Activated CD4-positive, CD25-positive, alpha-beta regulatory T cell treated with anti-CD3 and anti-CD28 coated beads, Interleukin-2, amount 50 U/mL, for 16 hours (primary cell): Measurements from ENCODE around the gene GLUD2.
"Not testable (repeated sequence)": the region's sequence is repeated elsewhere in the genome, so short reads cannot be mapped to it uniquely, and the experiment has no call there.

Source experiments
- DNase-seq: peaks from one replicate; pipeline ENCODE4 v3.0.0-alpha.2; 2020; ENCODE audit warnings: low read depth, low spot score

Gene GLUD2

DNA sequence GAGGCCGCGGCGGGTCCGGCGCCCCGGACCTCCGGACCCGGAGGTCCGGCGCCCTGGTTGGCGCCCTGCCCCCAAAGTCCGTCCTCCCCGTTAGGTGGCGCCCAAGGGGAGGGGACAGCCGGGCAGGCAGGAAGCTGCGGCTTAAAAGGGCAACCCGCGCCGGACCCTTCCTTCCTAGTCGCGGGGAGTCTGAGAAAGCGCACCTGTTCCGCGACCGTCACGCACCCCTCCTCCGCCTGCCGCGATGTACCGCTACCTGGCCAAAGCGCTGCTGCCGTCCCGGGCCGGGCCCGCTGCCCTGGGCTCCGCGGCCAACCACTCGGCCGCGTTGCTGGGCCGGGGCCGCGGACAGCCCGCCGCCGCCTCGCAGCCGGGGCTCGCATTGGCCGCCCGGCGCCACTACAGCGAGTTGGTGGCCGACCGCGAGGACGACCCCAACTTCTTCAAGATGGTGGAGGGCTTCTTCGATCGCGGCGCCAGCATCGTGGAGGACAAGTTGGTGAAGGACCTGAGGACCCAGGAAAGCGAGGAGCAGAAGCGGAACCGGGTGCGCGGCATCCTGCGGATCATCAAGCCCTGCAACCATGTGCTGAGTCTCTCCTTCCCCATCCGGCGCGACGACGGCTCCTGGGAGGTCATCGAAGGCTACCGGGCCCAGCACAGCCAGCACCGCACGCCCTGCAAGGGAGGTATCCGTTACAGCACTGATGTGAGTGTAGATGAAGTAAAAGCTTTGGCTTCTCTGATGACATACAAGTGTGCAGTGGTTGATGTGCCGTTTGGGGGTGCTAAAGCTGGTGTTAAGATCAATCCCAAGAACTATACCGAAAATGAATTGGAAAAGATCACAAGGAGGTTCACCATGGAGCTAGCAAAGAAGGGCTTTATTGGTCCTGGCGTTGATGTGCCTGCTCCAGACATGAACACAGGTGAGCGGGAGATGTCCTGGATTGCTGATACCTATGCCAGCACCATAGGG is at the start of gene GLUD2:
GLUD2 (plus strand) TSS at position 170 of the 979 bp plus-strand sequence; CDS start at position 245, 75 bp downstream.
- not testable (repeated sequence) for DNase-seq

DNA sequence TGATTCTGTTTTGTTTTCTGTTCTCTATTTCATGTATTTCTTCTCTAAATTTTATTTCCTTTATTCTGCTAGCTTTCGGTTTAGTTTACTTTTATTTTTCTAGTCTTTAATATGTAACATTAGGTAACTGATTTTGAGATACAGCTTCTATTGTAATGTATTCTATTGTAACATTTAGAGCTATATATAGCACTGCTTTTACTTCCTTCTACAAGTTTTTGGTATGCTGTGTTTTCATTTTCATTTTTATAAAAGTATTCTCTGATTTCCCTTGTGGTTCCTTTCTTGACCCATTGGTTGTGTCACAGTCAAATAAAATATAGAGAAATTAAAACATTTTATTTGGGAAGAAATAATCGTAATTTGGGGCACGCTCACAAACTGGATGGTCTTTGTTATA is 48.0 kb upstream of the GLUD2 start:
- no peak for DNase-seq

DNA sequence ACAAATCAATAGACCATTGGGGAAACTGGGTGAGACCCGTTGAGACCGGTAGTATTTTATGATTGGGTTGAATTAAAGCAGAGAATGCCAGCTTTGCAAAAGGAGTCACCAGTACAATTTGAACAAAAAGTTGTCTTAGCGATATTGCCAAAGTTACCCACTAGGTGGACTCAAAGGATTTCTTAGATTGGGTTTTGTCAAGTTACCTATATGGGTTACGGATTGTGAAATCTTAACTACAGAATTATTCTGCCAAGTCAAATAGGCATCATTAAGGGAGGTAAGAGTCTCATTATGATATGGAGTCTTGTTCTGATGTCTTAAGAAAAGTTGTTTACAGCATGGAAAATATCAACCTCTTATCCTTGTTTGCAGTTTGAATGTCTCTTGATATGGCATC is 46.8 kb upstream of the GLUD2 start:
- DNase-seq, result no peak

DNA sequence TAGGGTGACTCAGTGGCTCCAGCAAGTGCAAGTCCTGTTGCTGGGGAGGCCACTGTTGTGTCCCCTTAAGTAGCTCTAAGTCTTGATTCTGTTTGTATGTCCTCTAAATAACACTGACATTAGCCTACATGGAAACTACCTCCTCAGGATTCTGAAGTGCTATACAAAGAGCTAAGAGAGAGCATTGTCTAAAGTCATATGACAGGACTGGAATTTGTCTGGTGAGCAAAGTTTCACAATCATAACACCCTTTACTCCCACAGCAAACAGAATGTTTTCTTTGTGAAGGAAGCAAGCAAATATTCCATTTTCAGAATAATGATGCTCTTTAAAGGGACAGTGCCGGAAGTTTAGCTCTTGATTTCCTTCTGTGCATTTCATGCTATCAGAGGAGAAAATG is 38.5 kb upstream of the GLUD2 start:
- no peak for DNase-seq

DNA sequence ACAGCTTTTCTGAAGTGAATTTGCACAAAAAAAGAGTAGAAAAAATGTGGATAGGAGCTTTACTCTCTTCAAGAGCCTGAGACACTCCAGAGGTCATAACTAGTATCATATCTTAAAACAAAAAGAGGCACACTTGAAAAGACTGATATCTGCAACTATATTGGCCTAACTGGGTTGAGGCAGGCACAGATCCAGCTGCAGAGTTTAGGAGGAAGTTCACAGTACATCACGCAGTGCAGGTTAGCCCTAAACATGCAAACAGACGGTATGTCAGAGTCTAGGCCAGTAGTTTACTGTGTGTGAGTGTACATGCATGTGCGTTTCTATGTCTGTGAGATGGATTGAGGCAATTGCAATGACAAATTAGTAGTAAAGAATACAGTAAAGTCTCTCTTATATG is 37.6 kb upstream of the GLUD2 start:
- no peak for DNase-seq

DNA sequence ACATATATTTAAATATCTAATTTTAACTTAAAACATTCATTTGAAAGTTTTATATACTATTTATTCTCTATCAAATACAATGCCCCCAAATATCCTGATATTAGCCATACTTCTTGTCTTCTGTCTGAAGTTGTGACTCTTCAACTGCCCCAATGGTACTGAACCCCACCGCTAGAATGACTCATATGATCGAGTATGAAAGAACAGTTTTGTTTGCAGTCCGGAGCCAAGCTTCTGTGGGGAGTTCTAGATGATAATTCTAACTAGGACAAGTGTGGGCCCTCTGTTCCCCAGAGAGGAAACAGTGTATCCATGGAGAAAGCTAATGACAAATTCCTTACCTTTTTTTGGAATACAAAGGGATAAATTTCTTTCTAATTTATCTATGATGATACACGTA is 37.2 kb upstream of the GLUD2 start:
- no peak for DNase-seq

DNA sequence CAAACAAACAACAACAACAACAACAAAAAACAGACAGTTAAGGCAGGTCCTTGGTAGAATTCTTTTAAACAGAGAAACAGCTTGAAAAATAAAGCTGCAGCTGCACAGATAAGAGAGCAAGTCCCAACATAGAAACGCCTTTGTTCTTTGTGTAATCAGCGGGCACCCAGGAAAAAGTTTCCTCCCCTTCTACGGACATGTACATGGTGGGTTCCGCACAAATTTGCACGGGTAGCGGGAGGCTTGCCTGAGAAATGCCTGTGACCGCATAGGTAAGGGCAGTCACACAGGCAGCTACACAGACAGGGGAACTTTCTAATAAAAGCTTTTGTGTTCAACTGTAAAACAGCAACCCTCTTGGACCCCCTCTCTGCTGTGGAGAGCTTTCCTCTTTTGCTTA is 36.2 kb upstream of the GLUD2 start:
- no peak for DNase-seq

DNA sequence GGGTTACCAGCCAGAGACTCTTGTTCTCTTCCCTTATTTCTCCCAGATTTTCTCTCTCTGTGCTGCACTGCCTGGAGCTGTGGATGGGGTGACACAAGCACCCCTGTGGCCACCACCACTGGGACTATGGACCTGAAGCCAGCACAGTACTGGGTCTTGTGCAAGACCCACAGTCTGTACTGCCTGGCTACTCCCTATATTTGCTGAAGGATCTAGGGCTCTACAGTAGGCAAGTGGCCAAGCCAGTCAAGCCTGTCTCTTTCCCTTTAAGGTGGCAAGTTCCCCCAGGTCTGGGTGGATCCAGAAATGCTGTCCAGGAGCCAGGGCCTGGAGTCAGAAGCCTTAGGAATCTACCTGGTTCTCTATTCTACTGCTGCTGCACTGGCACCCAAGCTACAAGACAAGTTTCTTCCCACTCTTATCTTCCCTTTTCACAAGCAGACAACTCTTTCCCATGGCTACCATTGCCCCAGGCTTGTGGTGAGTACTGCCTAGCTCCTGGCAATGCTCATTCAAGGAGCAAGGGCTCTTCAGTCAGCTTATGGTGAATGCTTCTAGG is 33.4 kb upstream of the GLUD2 start:
- DNase-seq, result no peak

DNA sequence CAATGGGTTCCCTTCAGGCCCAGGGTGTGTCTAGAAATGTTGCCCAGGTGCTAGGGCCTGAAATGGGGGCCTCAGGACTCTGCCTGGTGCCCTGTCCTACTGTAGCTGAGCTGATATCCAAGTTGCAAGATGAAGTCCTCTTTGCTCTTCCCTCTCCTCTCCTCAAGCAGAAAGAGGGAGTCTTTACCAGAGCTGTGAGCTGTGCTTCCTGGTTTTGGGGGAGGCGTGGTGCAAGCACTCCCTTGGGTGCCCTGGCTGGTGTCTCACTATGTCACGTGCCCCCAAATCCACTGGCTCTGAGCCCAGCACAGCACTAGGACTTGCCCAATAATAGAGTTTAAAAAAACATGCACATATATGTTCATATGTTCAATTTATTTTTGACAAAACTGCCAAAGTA is 32.6 kb upstream of the GLUD2 start:
- DNase-seq, result no peak

DNA sequence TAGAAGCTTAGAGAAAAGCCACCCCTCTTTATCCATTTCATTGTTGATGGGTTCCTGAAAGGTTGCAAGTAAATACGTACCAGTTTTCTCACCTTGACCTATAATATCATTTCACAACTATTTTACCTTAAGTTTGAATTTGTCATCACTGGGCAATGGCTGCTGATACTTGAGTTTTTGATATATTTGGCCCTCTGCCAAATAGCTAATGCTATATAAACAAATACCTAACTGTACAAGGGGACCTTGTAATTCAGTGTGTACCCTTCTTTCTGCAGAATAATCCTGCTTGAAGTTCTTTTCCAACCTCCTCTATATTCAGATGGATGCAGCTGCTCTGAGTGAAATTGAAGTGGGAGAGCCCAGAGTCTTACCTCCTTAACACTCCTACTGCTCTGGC is 19.0 kb upstream of the GLUD2 start:
- DNase-seq, result no peak

DNA sequence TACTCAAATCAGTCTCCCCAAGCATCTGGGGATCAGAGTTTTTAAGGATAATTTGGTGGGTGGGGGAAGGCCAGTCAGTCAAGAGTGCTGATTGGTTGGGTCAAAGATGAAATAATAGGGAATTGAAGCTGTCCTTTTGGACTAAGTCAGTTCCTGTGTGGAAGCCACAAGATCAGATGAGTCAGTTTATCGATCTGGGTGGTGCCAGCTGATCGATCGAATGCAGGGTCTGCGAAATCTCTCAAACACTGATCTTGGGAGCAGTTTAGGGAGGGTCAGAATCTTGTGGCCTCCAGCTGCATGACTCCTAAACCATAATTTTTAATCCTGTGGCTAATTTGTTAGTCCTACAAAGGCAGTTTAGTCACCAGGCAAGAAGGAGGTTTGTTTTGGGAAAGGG is 17.3 kb upstream of the GLUD2 start:
- no peak for DNase-seq

DNA sequence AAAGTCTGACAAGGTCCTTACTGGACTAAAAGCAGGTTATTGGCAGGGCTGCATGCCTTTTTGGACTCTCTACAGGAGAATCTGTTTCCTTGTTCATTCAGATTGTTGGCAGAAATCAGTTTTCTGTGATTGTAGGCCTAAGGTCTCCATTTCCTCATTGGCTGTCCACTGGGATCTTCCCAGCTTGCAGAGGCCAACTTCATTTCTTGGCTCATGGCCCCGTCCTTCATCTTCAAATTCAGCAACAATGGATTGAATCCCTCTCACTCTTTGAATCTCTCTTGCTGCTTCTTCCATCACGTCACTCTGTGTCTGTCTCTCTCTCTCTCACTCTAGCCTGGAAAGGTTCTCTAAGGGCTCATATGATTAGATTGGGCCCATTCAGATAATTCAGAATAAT is 14.9 kb upstream of the GLUD2 start:
- no peak for DNase-seq

DNA sequence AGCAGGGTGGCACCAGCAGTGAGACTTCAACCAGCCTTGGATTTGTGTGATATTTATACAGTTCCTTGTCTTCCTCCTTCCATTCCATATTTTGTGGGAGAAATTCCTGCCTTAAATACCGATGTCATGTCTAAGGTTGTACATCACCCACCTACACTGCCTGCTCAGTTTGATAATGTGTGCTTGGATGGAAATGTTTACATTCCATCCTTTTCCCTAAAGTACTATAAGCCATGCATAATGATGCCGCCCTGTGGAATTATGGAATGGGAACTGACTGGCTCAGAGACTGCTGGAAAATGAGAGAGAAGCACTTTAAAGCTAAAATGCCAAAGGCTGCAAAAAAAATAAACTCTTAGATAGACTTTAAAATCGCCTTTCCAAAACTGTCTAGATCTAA is 11.3 kb upstream of the GLUD2 start:
- no peak for DNase-seq

DNA sequence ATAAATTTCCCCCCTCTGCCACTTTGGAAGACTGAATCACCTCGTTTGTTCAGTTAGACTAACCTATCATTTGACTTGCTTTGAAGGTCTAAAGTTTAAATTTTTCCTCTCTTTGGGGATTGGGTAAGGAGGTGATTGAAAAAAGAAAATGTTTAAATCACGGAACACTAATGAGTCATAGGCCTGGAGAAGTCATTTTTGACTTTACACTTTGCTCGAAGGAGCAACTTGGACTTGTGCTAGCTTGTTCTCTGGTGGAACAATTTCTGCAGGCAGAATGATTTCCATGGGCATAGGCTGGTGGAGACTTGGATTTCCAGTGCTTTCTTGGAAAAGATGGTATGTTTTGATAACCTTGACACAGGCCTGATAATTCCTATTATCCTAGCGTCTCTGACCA is 10.5 kb upstream of the GLUD2 start:
- no peak for DNase-seq

DNA sequence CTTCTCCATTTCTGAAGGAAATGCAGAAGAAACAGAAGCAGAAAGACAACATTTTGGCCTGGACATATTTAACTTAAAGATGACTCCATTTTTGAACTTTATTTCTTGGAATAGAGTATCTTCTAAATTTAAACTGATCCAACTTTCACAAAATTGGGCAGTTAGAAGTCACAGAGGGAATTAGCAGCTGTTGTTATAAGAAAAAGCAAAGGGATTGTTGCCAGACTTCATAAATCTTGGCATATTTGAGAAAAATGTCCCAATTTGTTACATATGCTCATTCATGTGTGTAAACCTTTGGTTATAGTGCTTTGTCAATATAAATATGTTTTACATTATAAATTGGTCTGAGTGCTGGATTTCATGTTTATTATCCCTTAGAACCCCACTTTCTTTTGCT is 3.4 kb downstream of the GLUD2 start:
- DNase-seq, result no peak

DNA sequence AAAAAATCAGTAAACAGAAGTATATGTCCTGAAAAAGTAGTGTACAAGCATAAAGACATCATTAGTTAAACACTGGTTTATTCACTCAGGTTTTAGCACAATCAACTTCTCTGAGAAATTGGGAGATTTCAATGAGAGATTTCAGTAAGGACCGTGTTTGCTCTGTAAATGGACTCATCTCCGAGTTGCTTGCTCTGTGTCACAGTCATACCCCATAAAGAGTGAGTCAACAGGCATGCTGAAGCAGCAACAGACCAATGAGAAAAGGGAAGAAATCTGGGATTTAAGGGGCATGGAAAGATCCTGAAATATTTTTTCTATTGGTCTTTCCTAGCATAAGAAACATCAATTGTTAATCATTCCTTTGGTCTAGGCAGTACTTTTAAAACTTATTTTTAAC is 4.7 kb downstream of the GLUD2 start:
- no peak for DNase-seq

DNA sequence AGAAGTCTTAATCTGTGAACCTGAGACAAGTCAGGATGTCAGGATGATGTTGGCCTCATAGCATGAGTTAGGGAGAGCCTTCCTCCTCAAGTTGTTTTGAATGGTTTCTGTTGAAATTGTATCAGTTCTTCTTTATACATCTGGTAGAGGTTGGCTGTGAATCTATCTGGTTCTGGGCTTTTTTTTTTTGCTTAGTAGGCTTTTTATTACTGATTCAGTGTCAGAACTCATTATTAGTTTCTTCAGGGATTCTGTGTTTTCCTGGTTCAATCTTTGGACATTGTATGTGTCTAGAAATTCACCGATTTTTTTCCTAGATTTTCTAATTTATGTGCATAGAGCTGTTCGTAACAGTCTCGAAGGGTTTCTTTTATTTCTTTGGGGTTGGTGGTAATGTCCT is 14.9 kb downstream of the GLUD2 start:
- DNase-seq, result no peak

DNA sequence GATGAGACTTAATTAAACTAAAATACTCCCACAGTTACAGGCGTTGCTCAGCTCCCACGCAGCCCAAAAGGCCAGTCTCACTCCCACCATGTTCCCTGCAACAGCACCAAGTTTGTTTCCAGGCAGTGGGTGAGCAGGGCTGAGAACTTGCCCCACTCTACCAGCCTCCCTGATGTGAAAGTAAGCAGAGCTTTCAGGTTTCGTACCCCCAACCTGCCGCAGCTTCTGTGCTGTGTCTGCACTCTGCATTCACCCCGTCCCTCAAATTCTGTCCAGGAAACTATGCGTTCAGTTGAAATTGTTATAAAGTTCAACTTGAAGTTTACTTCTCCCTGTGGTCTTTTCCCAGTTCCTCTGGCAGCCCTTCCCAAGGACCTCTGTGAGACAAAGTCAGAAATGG is 17.2 kb downstream of the GLUD2 start:
- DNase-seq, result no peak

DNA sequence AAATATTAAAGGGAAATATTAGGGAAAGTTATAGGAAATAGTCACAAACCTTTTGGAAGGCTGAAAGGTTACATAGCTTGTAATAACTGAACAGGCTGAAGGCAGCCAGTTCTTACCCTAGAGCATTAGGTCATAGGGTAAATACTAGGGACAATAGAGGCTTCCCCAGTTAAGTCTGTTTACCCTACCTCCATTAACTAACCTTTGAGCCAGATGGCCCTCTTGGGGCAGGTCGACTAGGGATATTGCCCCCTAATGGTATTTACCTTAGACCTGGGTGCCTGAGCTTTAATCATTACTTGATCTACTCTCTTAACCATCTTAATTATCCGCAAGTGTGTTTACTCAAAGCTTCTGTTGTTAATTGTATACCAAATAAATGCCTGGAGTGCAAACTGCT is 36.8 kb downstream of the GLUD2 start:
- not testable (repeated sequence) for DNase-seq

DNA sequence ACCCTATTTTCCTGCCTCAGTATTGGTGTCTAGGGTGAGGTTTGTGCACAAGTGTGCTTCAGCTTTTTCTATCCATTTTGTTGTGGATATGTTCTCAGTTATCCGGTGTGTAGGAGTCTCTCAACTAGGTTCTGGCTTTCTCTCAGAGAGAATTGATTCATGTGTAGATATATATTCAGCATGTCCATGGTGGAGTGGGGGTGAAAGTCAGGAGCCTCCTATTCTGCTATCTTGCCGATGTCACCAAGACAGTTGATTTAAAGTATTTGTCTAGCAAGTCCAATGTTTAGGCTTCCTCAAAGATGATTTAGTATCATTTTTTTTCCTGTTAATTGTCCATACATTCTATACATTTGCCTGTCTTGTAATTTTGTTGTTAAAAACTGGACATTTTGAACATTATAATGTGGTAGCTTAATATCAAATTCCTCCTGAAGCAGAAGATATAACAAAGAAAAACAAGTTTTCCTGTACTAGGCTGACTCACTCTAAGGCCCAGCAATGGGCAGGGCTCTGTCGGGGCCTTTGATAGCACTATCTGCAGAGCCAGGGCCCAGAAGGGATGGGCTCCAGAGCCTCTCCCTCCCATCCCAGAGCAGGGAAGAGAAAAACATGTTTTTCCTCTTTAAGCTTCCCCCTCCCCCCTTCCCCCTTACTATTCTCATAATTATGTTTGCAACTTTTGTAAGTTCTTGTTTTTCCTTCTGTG is 37.6 kb downstream of the GLUD2 start:
- no peak for DNase-seq

DNA sequence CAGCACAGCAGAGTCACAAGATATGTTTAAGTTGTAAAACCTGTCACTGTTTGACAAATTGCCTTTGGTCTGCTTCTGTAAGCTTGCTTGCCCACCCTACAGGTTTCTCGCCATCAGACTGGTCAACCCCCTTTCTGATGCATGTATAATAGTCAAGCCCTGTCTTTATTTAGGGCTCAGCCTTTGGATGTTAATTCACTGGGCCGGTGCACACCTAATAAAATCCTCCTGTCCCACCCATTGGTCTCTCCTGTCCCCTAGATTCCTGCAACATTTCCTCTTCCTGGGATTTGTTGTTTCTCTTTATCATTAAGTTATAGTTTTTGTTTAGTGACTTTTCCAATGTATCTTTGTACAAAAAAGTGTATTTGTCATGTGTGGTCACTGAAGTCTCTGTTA is 38.2 kb downstream of the GLUD2 start:
- no peak for DNase-seq

DNA sequence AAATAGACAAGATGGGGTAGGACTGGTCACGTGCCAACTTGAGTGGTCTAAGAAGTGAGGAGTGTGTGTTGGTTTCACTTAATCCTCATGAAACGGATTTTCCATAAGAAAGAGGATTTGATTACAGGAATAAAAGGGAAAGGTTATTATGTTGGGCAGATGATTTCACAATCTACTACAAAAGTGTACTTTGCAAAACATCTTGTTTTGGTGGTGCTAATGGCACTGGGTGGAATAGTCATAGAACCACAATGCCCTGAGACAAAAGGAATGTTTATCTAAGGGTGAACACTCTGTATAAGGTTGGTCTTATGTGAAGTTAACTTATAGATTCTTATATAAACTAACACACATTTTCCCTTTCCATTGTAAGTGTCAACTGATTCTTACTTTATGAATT is 45.6 kb downstream of the GLUD2 start:
- DNase-seq, result no peak
